ENCODE results near the gene FNDC7. TPM values are rescaled to one million over a fixed set of nuclear protein-coding genes. Genes with fewer than 3 reads are reported as not detected.

FNDC7 gene
- total and polyA plus RNA-seq, 9 of the 15 experiments (the other 6 are each of a cell fraction or from before 2014, with no cell fraction given): not detected

- TF ChIP-seq ZNF318 (IDR thresholded peaks at IDR 0.05; ENCODE audit: borderline replicate concordance in 1 of 2, low read depth in 1 of 2) (no peak), ZNF449 (CRISPR knock-in tag; IDR thresholded peaks at IDR 0.05) (no peak), ZBED1 (IDR thresholded peaks at IDR 0.05) (peak; percentile 45; the same call in 1 of the 2 replicates), MTA3 (IDR thresholded peaks at IDR 0.05; ENCODE audit: borderline replicate concordance) (no peak; the same call in 1 of the 2 replicates), ZNF175 (CRISPR knock-in tag; IDR thresholded peaks at IDR 0.05; ENCODE audit: low read depth) (no peak), CHD2 (IDR thresholded peaks at IDR 0.05; ENCODE audit: low read depth, low read length) (peak; percentile 76), NFRKB (IDR thresholded peaks at IDR 0.05; ENCODE audit: low read depth) (peak; percentile 98), NFE2L1 (tag; IDR thresholded peaks at IDR 0.05; ENCODE audit: borderline replicate concordance, low read depth) (no peak), SMAD2 (IDR thresholded peaks at IDR 0.05; ENCODE audit: low read depth, low read length) (no peak), SRSF9 (IDR thresholded peaks at IDR 0.05; ENCODE audit: borderline replicate concordance, low read depth, low read length) (no peak), HMGN3 (IDR thresholded peaks at IDR 0.05; ENCODE audit: borderline replicate concordance, extremely low read depth, insufficient read length, low read depth, low read length) (peak; percentile 70), THRA (IDR thresholded peaks at IDR 0.05) (no peak), CBX3 (IDR thresholded peaks at IDR 0.05; ENCODE audit: borderline replicate concordance in 1 of 2, low read length in 2 of 2) (peak in 1 of 2 experiments; percentile 45; a peak in 1 of 3 replicates), TCF7L2 (IDR thresholded peaks at IDR 0.05; ENCODE audit: low read depth, low read length) (0 out of 2 replicates have a peak, but pooled peaks have one; percentile 12), HIVEP1 (CRISPR knock-in tag; IDR thresholded peaks at IDR 0.05) (no peak), ATF7 (IDR thresholded peaks at IDR 0.05) (peak; percentile 90), KAT2B (IDR thresholded peaks at IDR 0.05; ENCODE audit: low read depth, low read length) (no peak)
Measured at GRCh38 chr1:108691942-108692723, 20.6 kb upstream of the FNDC7 start, which contains the start of gene PRPF38B (continued).
